Breast epithelium (tissue), 4 donors: ENCODE results near the gene SCAF11. TPM values are rescaled to one million over a fixed set of nuclear protein-coding genes. Genes with fewer than 3 reads are reported as not detected.

Source experiments
- DNase-seq, 2 donors: peaks; one replicate each; pipeline ENCODE4 v3.0.0-alpha.2; 2019; ENCODE audit warnings: low spot score in 2 of 2
- H3K27ac ChIP-seq, 2 donors: fragments of 200-600 bp; sonication (generic) in 1 of 2; one replicate each; pipeline ENCODE4 v1.5.1; 2016 to 2019; ENCODE audit warnings: mild to moderate bottlenecking in 1 of 2
- H3K27me3 ChIP-seq, 2 donors: fragments of 200-600 bp; sonication (generic) in 1 of 2; one replicate each; pipeline versions ENCODE4 v1.5.1 to v1.6.0; 2017 to 2019; ENCODE audit warnings: control low read depth in 1 of 2, mild to moderate bottlenecking in 1 of 2
- H3K36me3 ChIP-seq: fragments of 200-600 bp; one replicate; pipeline ENCODE4 v1.5.1; 2019
- H3K4me1 ChIP-seq, 2 donors: fragments of 200-600 bp; sonication (generic); one replicate each; pipeline ENCODE4 v1.5.1; 2016 to 2019; ENCODE audit warnings: control low read depth in 1 of 2
- H3K4me3 ChIP-seq, 3 donors: fragments of 200-600 bp; sonication (generic); 1 replicate in 2 of 3; 2 replicates in 1 of 3; pipeline ENCODE4 v1.5.1; 2016 to 2019; ENCODE audit warnings: mild to moderate bottlenecking in 3 of 3, moderate library complexity in 2 of 3
- H3K9me3 ChIP-seq, 2 donors: fragments of 200-600 bp; sonication (generic) in 1 of 2; one replicate each; pipeline ENCODE4 v1.5.1; 2016 to 2019; ENCODE audit warnings: control low read depth in 1 of 2
- POLR2A ChIP-seq: fragments of 450-650 bp; IDR thresholded peaks from one replicate; pipeline ENCODE4 v1.6.1; 2016; ENCODE audit warnings: antibody characterized with exemption, mild to moderate bottlenecking, moderate library complexity
- POLR2AphosphoS5 ChIP-seq, 3 donors: sonication (generic); formaldehyde crosslinking; IDR thresholded peaks; one replicate each; pipeline ENCODE4 v1.6.1; 2017; ENCODE audit warnings: antibody characterized with exemption in 3 of 3
- intact Hi-C: fragments of 100-400 bp; cut with DNase I; formaldehyde crosslinking; loops from one replicate; pipeline ENCODE4 v1.15.1; 2023; ENCODE audit warnings: low total_unique reads
- total RNA-seq, 3 donors: library from RNA; depleted of rRNA; stranded (reverse); fragments of >200 nt; gene quantifications; one replicate each; pipeline ENCODE4 v1.1.0, GENCODE V29; 2016
- TF ChIP-seq, protein P1 (sequence below), 3 donors: fragments of 450-650 bp; IDR thresholded peaks; one replicate each; pipeline ENCODE4 v1.5.1; 2016 to 2017; ENCODE audit warnings: antibody characterized with exemption in 3 of 3, mild to moderate bottlenecking in 3 of 3, moderate library complexity in 3 of 3

Gene SCAF11
- total RNA-seq, 3 donors from 2014 or later: 141 to 195 (median 177) TPM

DNA sequence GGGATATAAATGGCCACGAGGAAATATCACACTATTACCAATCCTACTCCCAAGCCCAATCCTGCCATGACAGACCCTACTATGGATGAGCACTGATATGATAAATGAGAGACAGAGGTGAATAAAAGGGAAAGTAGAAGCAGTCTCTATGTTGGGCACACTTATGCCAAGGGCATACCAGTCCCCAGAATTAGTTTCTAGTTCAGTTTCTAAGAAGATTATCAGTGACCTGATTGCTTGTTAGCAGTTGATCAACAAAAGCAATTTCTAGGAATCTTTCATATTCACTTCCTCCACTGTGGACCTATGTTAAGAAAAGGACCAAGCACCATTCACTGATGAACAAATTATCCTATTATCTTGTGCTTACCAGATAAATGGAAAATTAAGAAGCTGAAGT, 20.0 kb downstream of the SCAF11 start:
- intact Hi-C loops: no loop called here
- Histone ChIP-seq H3K9me3 (no peaks in the 10 kb centered on the region), H3K27ac (no peak overlapping the region), H3K36me3 (no peaks in the 10 kb centered on the region), H3K4me3 (no peak overlapping the region), H3K4me1 (no peaks in the 10 kb centered on the region), H3K27me3 (no peaks in the 10 kb centered on the region)
- TF ChIP-seq, protein P1, sequence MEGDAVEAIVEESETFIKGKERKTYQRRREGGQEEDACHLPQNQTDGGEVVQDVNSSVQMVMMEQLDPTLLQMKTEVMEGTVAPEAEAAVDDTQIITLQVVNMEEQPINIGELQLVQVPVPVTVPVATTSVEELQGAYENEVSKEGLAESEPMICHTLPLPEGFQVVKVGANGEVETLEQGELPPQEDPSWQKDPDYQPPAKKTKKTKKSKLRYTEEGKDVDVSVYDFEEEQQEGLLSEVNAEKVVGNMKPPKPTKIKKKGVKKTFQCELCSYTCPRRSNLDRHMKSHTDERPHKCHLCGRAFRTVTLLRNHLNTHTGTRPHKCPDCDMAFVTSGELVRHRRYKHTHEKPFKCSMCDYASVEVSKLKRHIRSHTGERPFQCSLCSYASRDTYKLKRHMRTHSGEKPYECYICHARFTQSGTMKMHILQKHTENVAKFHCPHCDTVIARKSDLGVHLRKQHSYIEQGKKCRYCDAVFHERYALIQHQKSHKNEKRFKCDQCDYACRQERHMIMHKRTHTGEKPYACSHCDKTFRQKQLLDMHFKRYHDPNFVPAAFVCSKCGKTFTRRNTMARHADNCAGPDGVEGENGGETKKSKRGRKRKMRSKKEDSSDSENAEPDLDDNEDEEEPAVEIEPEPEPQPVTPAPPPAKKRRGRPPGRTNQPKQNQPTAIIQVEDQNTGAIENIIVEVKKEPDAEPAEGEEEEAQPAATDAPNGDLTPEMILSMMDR (IDR thresholded peaks at IDR 0.05): no peak
- TF ChIP-seq POLR2A (no peak), POLR2AphosphoS5 (IDR thresholded peaks at IDR 0.05) (no peak)
- no peak for DNase-seq

DNA sequence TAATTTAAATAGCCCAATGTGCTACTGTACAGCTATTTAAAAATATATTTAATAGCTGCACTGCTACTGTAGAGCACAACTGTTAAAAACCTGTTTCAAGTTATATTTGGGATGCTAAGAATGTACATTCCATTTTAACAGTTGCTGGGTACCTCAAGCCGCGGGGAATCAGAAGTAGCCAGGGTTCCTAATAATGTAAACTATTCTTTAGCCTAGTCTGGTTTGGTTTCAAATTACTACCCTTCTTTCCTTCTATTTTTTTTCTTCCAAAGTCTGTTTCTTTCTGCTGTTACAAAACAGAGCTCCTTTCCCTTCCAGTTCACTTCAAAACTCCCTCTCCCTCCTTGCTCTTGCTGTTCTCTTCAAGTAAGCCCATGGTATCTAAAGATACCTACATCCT, 21.3 kb downstream of the SCAF11 start:
- Histone ChIP-seq H3K27me3 (no peaks in the 10 kb centered on the region), H3K27ac (no peak overlapping the region), H3K9me3 (no peaks in the 10 kb centered on the region), H3K4me3 (no peak overlapping the region), H3K36me3 (no peaks in the 10 kb centered on the region), H3K4me1 (no peaks in the 10 kb centered on the region)
- DNase-seq: no peak
- intact Hi-C loops: no loop called here
- TF ChIP-seq POLR2AphosphoS5 (IDR thresholded peaks at IDR 0.05): no peak
- TF ChIP-seq POLR2A: no peak
- TF ChIP-seq, protein P1 (IDR thresholded peaks at IDR 0.05): no peak

DNA sequence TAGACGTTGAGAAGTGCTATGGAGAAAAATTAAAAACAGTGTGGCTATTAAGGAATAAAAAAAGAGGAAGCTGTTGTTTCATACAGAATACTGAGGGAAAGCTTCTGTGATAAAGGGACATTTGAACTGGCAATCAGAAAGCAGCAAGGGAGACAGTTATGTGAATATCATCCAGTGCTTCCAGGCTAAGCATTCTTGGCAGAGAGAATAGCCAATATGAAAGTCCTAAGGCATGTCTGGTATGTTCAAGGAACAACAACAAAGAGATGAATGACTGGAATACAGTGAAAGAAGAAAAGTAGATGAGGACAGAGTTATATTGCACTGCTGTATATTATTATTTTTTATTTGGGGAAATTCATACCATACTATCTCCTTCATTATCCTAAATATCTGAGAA, 23.9 kb downstream of the SCAF11 start:
- Histone ChIP-seq H3K4me1 (no peaks in the 10 kb centered on the region), H3K4me3 (no peak overlapping the region), H3K27ac (no peak overlapping the region)

DNA sequence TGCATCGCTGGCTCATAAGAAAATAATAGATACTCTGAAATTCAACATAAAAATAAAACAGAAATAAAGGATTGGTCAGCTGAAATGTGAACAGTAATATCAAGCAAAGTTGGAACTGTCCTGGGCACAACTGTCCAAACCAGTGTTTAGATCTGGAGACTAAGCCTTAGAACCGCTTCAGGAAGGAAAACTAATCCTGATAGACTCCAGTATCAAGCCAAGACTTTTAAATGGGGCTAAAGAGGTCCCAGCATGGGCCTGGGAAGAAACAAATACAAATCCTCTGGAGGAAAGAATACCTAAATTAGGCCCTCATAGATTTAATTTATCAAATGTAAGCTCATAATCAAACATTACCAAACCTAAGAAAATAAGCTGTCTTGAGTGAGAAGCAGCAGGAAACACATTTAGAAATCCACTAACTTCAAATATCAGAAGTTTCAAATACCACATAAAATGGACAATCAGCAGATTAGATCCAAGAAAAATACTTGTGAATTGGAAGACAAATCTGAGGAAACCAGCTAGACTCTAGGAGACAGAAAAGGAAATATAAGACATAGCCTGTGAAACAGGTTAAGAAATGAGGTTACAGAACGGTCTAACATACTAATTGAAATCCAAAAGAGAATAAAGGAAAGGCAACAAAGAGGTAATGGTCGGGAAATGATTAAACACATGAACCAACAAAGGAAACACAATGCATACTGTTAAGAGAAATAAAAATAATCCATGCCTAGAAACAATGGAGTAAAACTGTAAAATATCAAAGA, 27.6 kb downstream of the SCAF11 start:
- no peak for TF ChIP-seq POLR2AphosphoS5 (IDR thresholded peaks at IDR 0.05)
- TF ChIP-seq, protein P1 (IDR thresholded peaks at IDR 0.05): no peak
- no peak for TF ChIP-seq POLR2A
- Histone ChIP-seq H3K27ac (no peak overlapping the region), H3K4me1 (no peaks in the 10 kb centered on the region)

More for the DNA sequence above, 23.9 kb downstream of the SCAF11 start:
- no peaks in the 10 kb centered on the region for H3K9me3 ChIP-seq
- no peak for TF ChIP-seq POLR2A
- no peak for DNase-seq
- no peaks in the 10 kb centered on the region for H3K36me3 ChIP-seq
- intact Hi-C loops: no loop called here
- no peaks in the 10 kb centered on the region for H3K27me3 ChIP-seq

DNA sequence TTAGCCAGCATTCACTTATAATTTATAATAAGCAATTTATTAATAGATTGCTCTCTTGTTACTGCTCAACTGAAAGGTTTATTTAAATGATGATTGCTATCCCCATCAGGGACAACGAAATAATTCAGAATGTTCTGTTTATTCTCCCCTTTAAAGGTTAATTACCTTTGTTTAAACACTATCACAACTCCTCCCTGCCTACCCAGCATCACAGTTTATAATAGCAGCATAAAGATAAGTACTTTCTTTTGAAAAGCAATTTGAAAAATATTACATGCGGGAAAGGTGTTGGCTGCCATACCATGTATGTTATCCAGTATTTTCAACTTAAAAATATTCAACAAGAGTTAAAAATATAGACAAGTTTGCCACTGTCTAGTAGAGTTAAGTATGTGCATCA, 30.6 kb downstream of the SCAF11 start:
- no peaks in the 10 kb centered on the region for H3K36me3 ChIP-seq
- intact Hi-C loops: no loop called here
- no peak for DNase-seq
- H3K27me3 ChIP-seq: no peaks in the 10 kb centered on the region
- H3K4me1 ChIP-seq: no peaks in the 10 kb centered on the region
- no peak overlapping the region for H3K27ac ChIP-seq
- TF ChIP-seq POLR2A (no peak), POLR2AphosphoS5 (IDR thresholded peaks at IDR 0.05) (no peak)
- TF ChIP-seq, protein P1 (IDR thresholded peaks at IDR 0.05): no peak
- no peaks in the 10 kb centered on the region for H3K9me3 ChIP-seq
- no peak overlapping the region for H3K4me3 ChIP-seq

More for the DNA sequence above, 27.6 kb downstream of the SCAF11 start:
- Histone ChIP-seq H3K36me3 (no peaks in the 10 kb centered on the region), H3K4me3 (no peak overlapping the region), H3K9me3 (no peaks in the 10 kb centered on the region), H3K27me3 (no peaks in the 10 kb centered on the region)
- intact Hi-C loops: no loop called here
- DNase-seq: no peak
